ENCODE data around the gene SYF2. TPM values are rescaled to one million over a fixed set of nuclear protein-coding genes. Genes with fewer than 3 reads are reported as not detected.

The SYF2 gene
- total and polyA plus RNA-seq, 4 donors = 29.7 to 99.4 (median 67.5) TPM

GRCh38 chr1:25206201-25206600 lies 26.1 kb downstream of the SYF2 start:
- H3K27ac ChIP-seq (ENCODE audit: low read depth in 1 of 2, low read length in 1 of 2) = no peak overlapping the region
- ATAC-seq (ENCODE audit: insufficient read depth, low FRiP score) (no peak), DNase-seq (peak in 1 of 3 donors; percentile 50)
- WGBS, 2 donors = 81 to 84% methylated on average over 5 of the region's 5 CpGs
- no peaks in the 10 kb centered on the region for H3K27me3 ChIP-seq (ENCODE audit: control insufficient read depth in 3 of 3, insufficient read depth in 3 of 3, low read length in 2 of 3)
- H3K9ac ChIP-seq (ENCODE audit: insufficient read depth in 1 of 2, low read length in 2 of 2) = no peak overlapping the region
- H3K9me3 ChIP-seq (ENCODE audit: control insufficient read depth in 4 of 4, insufficient read depth in 3 of 4, low read length in 3 of 4) = no peaks in the 10 kb centered on the region
- no peak for TF ChIP-seq CTCF (IDR thresholded peaks at IDR 0.05; ENCODE audit: control extremely low read depth, extremely low read depth)
- peaks cover 0 to 17% (median 13%) of the 10 kb centered on the region in 5 donors for H3K4me1 ChIP-seq (ENCODE audit: control insufficient read depth in 5 of 5, insufficient read depth in 5 of 5, low read length in 5 of 5)
- H3K4me3 ChIP-seq = no peak overlapping the region
- H3K36me3 ChIP-seq (ENCODE audit: control insufficient read depth in 4 of 4, insufficient read depth in 4 of 4, low read length in 4 of 4) = no peaks in the 10 kb centered on the region

- peaks cover 0 to 21% (median 13%) of the 10 kb centered on the region in 5 donors for H3K4me1 ChIP-seq (ENCODE audit: control insufficient read depth in 5 of 5, insufficient read depth in 5 of 5, low read length in 5 of 5)
- H3K27ac ChIP-seq (ENCODE audit: low read depth in 1 of 2, low read length in 1 of 2) = no peak overlapping the region
- H3K9me3 ChIP-seq (ENCODE audit: control insufficient read depth in 4 of 4, insufficient read depth in 3 of 4, low read length in 3 of 4) = no peaks in the 10 kb centered on the region
- ATAC-seq (ENCODE audit: insufficient read depth, low FRiP score) (no peak), DNase-seq (peak; percentile 55 to 80 (median 74))
- no peak overlapping the region for H3K9ac ChIP-seq (ENCODE audit: insufficient read depth in 1 of 2, low read length in 2 of 2)
- no peaks in the 10 kb centered on the region for H3K36me3 ChIP-seq (ENCODE audit: control insufficient read depth in 4 of 4, insufficient read depth in 4 of 4, low read length in 4 of 4)
- WGBS, 2 donors = 84 to 86% methylated on average over 5 of the region's 5 CpGs
- H3K27me3 ChIP-seq (ENCODE audit: control insufficient read depth in 3 of 3, insufficient read depth in 3 of 3, low read length in 2 of 3) = no peaks in the 10 kb centered on the region
- TF ChIP-seq CTCF (IDR thresholded peaks at IDR 0.05; ENCODE audit: control extremely low read depth, extremely low read depth) = no peak
- no peak overlapping the region for H3K4me3 ChIP-seq
Measured at GRCh38 chr1:25205786-25206185, 26.5 kb downstream of the SYF2 start.

- 58 to 65% methylated on average over 9 of the region's 9 CpGs for WGBS, 2 donors
- no peak for ATAC-seq (ENCODE audit: insufficient read depth, low FRiP score)
- Histone ChIP-seq H3K27me3 (ENCODE audit: control insufficient read depth in 3 of 3, insufficient read depth in 3 of 3, low read length in 2 of 3) (no peaks in the 10 kb centered on the region), H3K27ac (ENCODE audit: low read depth in 1 of 2, low read length in 1 of 2) (no peak overlapping the region), H3K4me1 (ENCODE audit: control insufficient read depth in 5 of 5, insufficient read depth in 5 of 5, low read length in 5 of 5) (peaks cover 0 to 28% (median 13%) of the 10 kb centered on the region in 5 donors), H3K4me3 (no peak overlapping the region), H3K36me3 (ENCODE audit: control insufficient read depth in 4 of 4, insufficient read depth in 4 of 4, low read length in 4 of 4) (no peaks in the 10 kb centered on the region), H3K9ac (ENCODE audit: insufficient read depth in 1 of 2, low read length in 2 of 2) (no peak overlapping the region), H3K9me3 (ENCODE audit: control insufficient read depth in 4 of 4, insufficient read depth in 3 of 4, low read length in 3 of 4) (no peaks in the 10 kb centered on the region)
- TF ChIP-seq CTCF (IDR thresholded peaks at IDR 0.05; ENCODE audit: control extremely low read depth, extremely low read depth) = peak; percentile 39
- DNase-seq = peak; percentile 59 to 88 (median 85)
Measured at GRCh38 chr1:25204797-25205480, 27.4 kb downstream of the SYF2 start.

All from lung (tissue), 12 donors.